CD4-positive, alpha-beta T cell treated with Interleukin-15 for 1 hour (primary cell): Measurements from ENCODE around the gene ATP6V1G3.
"Not testable (repeated sequence)": the region's sequence is repeated elsewhere in the genome, so short reads cannot be mapped to it uniquely, and the experiment has no call there.

Source experiments
- DNase-seq: peaks from one replicate; pipeline ENCODE4 v3.0.0-alpha.2; 2020

Gene ATP6V1G3

GRCh38 chr1:198540580-198540979 is at the start of gene ATP6V1G3:
Gene ATP6V1G3 (minus strand): TSS chr1:198540680. CDS start chr1:198540650, 30 bp downstream.
- DNase-seq: no peak

DNA sequence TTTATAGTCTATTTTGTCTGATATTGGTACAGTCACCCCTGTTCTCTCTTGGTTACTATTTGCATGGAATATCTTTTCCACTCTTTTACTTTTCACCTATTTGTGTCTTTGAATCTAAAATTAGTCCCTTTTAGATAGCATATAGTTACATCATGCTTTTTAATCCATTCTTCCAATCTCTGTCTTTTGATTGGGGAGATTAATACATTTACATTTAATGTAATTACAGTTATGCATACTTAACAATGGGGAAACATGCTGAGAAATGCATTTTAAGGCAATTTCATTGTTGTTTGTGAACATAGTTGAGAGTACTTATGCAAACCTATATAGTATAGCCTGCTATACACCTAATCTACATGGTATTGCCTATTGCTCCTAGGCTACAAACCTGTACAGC is 48.4 kb upstream of the ATP6V1G3 start:
- no peak for DNase-seq

- DNase-seq: no peak
These were observed 43.7 kb upstream of the ATP6V1G3 start for GRCh38 chr1:198584163-198584562.

DNA sequence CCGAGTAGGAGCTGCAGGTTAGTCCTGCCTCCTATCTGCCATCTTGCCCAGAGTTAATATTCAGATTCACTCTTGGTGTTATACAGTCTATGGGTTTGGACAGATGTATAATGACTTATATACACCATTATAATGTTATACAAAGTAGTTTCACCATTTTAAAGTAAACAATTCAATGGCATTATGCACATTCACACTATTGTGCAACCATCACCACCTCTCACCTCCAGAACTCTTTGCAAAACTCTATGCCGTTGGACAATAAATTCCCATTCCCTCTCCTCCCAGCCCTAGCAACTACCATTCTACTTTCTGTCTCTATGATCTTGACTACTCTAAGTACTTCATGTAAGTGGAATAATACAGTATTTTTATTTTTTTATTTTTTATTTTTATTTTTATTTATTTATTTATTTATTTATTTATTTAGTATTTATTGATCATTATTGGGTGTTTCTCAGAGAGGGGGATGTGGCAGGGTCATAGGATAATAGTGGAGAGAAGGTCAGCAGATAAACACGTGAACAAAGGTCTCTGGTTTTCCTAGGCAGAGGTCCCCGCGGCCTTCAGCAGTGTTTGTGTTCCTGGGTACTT is 42.8 kb upstream of the ATP6V1G3 start:
- not testable (repeated sequence) for DNase-seq

- no peak for DNase-seq
These were observed 37.0 kb upstream of the ATP6V1G3 start for GRCh38 chr1:198577444-198577843.

DNA sequence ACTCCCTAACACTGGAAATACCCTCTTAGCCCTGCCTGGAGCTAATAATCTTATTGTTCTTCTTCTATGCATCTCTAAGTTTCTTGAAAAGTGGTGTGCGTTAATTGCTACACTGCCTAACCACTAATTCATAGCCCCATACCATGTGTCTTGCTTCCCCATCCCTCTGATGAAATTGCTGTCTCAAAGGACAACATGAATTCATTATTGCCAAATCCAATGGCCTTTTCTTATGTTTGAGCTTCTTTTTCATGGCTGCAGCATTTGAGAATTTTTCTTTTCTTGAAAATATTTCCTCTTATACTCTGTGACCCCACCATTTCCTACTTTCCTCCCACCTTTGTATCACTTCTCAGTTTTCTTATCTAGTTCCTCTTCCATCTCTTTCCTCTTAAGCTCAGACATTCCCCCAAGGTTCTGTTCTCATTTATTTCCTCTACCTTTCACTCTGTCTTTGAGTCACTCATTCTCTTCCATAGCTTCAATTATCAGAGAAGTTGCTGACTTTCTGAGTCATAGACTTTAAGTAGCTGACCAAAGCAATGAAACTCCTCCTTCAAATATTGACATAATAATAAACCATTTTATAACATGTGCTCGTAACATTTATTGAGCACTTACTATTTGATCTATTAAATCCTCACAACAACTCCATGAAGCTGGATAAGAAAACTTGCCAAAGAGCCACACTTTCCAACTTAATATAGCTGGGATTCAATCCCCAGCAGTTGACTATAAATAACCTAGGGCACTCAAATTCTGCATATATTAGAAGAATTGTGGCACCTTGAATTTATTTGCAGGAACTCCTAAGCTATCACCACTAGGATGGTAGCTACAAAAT is 35.5 kb upstream of the ATP6V1G3 start:
- DNase-seq: no peak

GRCh38 chr1:198575292-198575691 is 34.8 kb upstream of the ATP6V1G3 start:
- no peak for DNase-seq

DNA sequence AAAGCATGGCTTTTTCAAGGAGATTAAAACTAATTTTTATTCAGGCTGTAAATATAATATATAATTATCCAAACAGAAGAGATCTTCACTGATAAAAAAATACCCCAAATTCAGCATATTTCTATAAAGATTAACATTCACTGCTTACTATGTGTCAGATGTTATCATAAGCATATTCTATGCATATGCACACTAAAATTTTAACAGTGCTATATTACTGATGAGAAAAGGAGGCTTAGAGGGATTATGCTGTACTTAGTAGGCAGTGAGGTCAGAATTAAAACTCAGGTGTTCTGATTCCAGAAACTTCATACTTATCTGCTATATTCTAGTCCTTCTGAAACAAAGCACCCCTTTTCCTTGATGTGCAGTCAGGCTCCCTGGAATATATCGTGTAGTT is 33.8 kb upstream of the ATP6V1G3 start:
- no peak for DNase-seq

- DNase-seq: peak; percentile 22
These were observed 24.2 kb upstream of the ATP6V1G3 start for GRCh38 chr1:198564716-198565115.

DNA sequence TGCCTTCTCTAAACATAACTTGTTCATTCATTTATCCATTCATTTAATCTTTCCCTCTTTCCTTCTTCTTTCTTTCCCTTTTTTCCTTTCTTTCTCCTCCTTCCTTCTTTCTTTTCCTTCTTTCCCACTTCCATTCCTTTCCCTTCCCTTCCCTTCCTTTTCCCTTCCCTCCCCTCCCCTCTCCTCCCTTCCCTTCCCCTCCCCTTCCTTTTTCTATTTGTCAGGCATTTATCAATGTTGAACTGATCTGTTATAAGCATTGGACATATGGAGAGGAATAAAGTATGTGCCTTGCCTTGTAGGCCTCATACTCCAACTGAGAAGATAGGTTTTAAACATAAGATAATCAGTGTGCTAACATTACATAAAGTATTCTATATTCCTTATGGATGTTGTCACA is 23.7 kb upstream of the ATP6V1G3 start:
- DNase-seq: no peak

DNA sequence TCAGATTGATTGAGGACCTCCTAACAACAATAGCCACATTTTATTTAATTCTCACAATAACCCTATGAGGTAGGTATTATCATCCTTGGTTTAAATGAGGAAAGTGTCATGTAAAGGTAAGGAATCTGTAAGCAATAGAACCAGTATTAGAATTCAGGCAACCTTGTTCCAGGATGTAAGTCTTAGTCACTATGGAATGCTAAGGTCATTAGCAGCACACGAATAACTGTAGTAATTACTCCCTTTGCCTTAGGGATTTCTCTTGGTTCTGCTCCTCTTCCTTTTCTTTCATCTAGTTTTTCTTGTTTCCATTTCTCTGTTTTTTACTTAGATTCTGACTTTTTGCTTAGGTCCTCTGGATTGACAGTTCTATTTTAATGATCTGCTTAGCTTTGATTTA is 23.1 kb upstream of the ATP6V1G3 start:
- DNase-seq: no peak

DNA sequence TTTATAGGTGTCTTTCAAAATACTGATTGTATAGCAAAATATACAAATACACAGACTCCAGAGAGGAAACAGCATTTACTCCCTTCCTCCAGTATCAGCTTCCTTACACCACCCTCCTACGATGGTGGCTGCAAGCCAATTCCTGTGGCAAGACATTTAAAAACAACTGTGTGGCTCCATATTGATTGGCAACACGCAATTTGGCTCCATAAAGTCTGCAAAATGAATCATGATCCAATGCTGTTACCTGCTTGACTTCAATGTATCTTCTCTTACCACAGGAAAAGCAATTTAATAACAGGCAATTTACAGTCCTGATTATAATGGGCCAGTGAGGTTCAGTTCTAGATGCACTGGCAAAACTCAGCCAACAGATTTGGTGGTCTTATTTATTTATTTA is 19.7 kb upstream of the ATP6V1G3 start:
- DNase-seq: no peak

- DNase-seq: no peak
These were observed 18.9 kb upstream of the ATP6V1G3 start for GRCh38 chr1:198559362-198559761.

- no peak for DNase-seq
These were observed 17.9 kb upstream of the ATP6V1G3 start for GRCh38 chr1:198558402-198558801.

- peak; percentile 81 for DNase-seq
These were observed 16.5 kb upstream of the ATP6V1G3 start for GRCh38 chr1:198556971-198557370.

GRCh38 chr1:198552668-198553416 is 12.4 kb upstream of the ATP6V1G3 start:
- DNase-seq: no peak

DNA sequence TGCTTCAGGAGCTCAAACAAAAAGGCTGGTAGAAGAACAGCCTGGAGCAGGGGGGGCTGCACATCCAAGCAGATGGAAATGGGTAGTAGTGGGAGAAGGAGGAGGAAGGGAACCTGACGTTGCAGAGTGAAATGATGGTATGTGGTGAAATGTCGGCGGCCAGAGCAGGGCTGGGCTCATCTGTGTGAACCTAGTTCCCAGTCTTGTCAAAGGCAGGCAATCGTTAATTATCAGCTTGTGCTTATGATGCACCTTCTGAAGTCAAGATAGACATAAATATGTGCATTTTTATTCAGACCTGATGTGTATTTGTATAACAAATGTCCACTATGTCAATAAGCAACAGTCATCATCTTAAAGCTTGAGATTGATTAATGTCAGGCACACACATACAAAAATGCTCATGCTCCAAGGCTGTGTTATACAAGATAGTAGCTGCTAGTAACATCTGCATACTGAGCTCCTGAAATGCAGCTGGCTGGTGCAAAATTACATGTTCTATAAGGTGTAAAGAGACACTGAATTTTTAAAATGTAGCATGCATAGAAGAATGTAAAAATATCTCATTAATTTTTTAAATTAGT is 10.6 kb upstream of the ATP6V1G3 start:
- DNase-seq: no peak

- no peak for DNase-seq
These were observed 9.4 kb upstream of the ATP6V1G3 start for GRCh38 chr1:198549866-198550265.

- no peak for DNase-seq
These were observed 8.4 kb upstream of the ATP6V1G3 start for GRCh38 chr1:198548890-198549289.

DNA sequence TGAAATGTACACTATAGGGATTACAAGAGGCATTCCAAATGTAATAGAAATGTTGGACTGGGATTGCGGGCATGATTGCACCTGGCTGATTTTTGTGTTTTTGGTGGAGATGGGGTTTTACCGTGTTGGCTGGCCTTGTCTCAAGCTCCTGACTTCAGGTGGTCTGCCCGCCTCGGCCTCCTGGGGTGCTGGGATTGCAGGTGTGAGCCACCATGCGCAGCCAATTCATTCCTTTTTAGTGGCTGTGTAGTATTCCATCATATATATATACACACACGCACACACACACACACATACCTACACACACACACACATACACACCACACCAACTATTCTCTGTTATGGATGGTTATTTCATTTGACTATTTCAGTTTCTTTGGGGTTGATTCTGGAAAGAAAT is 4.7 kb upstream of the ATP6V1G3 start:
- DNase-seq: no peak

- no peak for DNase-seq
These were observed 3.8 kb upstream of the ATP6V1G3 start for GRCh38 chr1:198544265-198544664.

GRCh38 chr1:198543670-198544260 is 3.3 kb upstream of the ATP6V1G3 start:
- no peak for DNase-seq

DNA sequence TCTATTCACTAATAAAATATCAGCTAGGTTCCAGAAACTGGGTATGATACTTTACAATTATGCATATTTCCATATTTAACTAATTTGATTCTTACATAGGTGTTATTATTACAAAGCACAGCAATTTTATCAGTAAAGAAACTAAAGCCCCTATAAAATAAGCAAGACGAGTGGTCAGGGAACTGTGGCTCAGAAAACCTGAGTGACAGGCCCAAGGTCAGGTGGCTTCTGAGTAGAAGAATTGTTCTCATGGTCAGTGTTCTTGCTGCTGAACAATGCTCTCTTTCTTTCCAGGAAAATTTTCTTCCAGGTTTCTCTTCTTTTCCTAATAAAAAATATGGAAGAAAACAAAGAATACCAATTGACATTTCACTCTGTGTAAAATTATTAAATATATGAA is 2.2 kb upstream of the ATP6V1G3 start:
- no peak for DNase-seq
